ENCODE measurements around the gene CRYBB3.

Gene CRYBB3

GRCh38 chr22:25219948-25220442 is 20.3 kb downstream of the CRYBB3 start:
- Histone ChIP-seq H4K8ac (ENCODE audit: low read length) (no peak overlapping the region), H3K9ac (ENCODE audit: low read length) (no peak overlapping the region), H2BK15ac (ENCODE audit: low read depth, poor library complexity, severe bottlenecking) (no peak overlapping the region), H3K18ac (ENCODE audit: low read depth in 1 of 2, low read length in 2 of 2) (no peak overlapping the region), H3K4me3 (ENCODE audit: insufficient read depth in 1 of 2, low read depth in 1 of 2, low read length in 2 of 2) (no peak overlapping the region), H3K79me1 (replicated peaks; ENCODE audit: low read length, poor library complexity, severe bottlenecking) (no peaks in the 10 kb centered on the region), H3K27me3 (ENCODE audit: control insufficient read depth in 1 of 2, insufficient read depth in 1 of 2, low read length in 2 of 2) (peaks cover 24 to 58% of the 10 kb centered on the region in 2 experiments), H2AFZ (ENCODE audit: low read depth, low read length) (no peak overlapping the region), H2BK120ac (ENCODE audit: low read depth, low read length) (no peak overlapping the region), H4K91ac (ENCODE audit: low read length) (no peak overlapping the region), H3K14ac (ENCODE audit: low read length in 2 of 2) (no peak overlapping the region), H3K4me2 (ENCODE audit: low read length, poor library complexity, severe bottlenecking) (no peak overlapping the region), H3K9me3 (ENCODE audit: control insufficient read depth, low read length) (no peaks in the 10 kb centered on the region), H3K4ac (ENCODE audit: low read depth in 1 of 2, low read length in 2 of 2) (no peak overlapping the region), H3K27ac (ENCODE audit: low read length, poor library complexity, severe bottlenecking) (no peak overlapping the region), H3K23ac (ENCODE audit: low read length in 2 of 2) (no peak overlapping the region), H2BK12ac (ENCODE audit: low read length in 2 of 2) (no peak overlapping the region), H2AK5ac (ENCODE audit: low read length, severe bottlenecking) (no peak overlapping the region), H3K36me3 (ENCODE audit: control insufficient read depth in 1 of 2, insufficient read depth in 2 of 2, low read depth in 1 of 2, low read length in 2 of 2) (no peaks in the 10 kb centered on the region), H2BK5ac (ENCODE audit: low read depth, low read length, poor library complexity, severe bottlenecking) (no peak overlapping the region), H3K4me1 (ENCODE audit: control insufficient read depth, insufficient read depth, low read depth, low read length) (no peaks in the 10 kb centered on the region)
- WGBS, result 97% methylated on average over 3 of the region's 4 CpGs
- DNase-seq, result no peak

- H2AK5ac ChIP-seq (ENCODE audit: low read length, severe bottlenecking), result no peak overlapping the region
- H3K23ac ChIP-seq (ENCODE audit: low read length in 2 of 2), result no peak overlapping the region
- no peak overlapping the region for H2BK120ac ChIP-seq (ENCODE audit: low read depth, low read length)
- no peak overlapping the region for H3K4me3 ChIP-seq (ENCODE audit: insufficient read depth in 1 of 2, low read depth in 1 of 2, low read length in 2 of 2)
- H4K91ac ChIP-seq (ENCODE audit: low read length), result no peak overlapping the region
- no peaks in the 10 kb centered on the region for H3K79me1 ChIP-seq (replicated peaks; ENCODE audit: low read length, poor library complexity, severe bottlenecking)
- no peak for DNase-seq
- H2BK12ac ChIP-seq (ENCODE audit: low read length in 2 of 2), result no peak overlapping the region
- H3K27ac ChIP-seq (ENCODE audit: low read length, poor library complexity, severe bottlenecking), result no peak overlapping the region
- H3K4me2 ChIP-seq (ENCODE audit: low read length, poor library complexity, severe bottlenecking), result no peak overlapping the region
- no peaks in the 10 kb centered on the region for H3K4me1 ChIP-seq (ENCODE audit: control insufficient read depth, insufficient read depth, low read depth, low read length)
- H2BK5ac ChIP-seq (ENCODE audit: low read depth, low read length, poor library complexity, severe bottlenecking), result no peak overlapping the region
- no peak overlapping the region for H2BK15ac ChIP-seq (ENCODE audit: low read depth, poor library complexity, severe bottlenecking)
- H2AFZ ChIP-seq (ENCODE audit: low read depth, low read length), result no peak overlapping the region
- no peak overlapping the region for H3K14ac ChIP-seq (ENCODE audit: low read length in 2 of 2)
- H3K9me3 ChIP-seq (ENCODE audit: control insufficient read depth, low read length), result no peaks in the 10 kb centered on the region
- H3K36me3 ChIP-seq (ENCODE audit: control insufficient read depth in 1 of 2, insufficient read depth in 2 of 2, low read depth in 1 of 2, low read length in 2 of 2), result no peaks in the 10 kb centered on the region
- H3K4ac ChIP-seq (ENCODE audit: low read depth in 1 of 2, low read length in 2 of 2), result no peak overlapping the region
- H4K8ac ChIP-seq (ENCODE audit: low read length), result no peak overlapping the region
- WGBS, result 84% methylated on average over 8 of the region's 8 CpGs
- H3K9ac ChIP-seq (ENCODE audit: low read length), result no peak overlapping the region
- H3K18ac ChIP-seq (ENCODE audit: low read depth in 1 of 2, low read length in 2 of 2), result no peak overlapping the region
- peaks cover 34 to 70% of the 10 kb centered on the region in 2 experiments for H3K27me3 ChIP-seq (ENCODE audit: control insufficient read depth in 1 of 2, insufficient read depth in 1 of 2, low read length in 2 of 2)
Measured at GRCh38 chr22:25221790-25222189, 22.1 kb downstream of the CRYBB3 start.

GRCh38 chr22:25223269-25223850 is 23.7 kb downstream of the CRYBB3 start:
- H3K36me3 ChIP-seq (ENCODE audit: control insufficient read depth in 1 of 2, insufficient read depth in 2 of 2, low read depth in 1 of 2, low read length in 2 of 2), result no peaks in the 10 kb centered on the region
- no peak overlapping the region for H3K23ac ChIP-seq (ENCODE audit: low read length in 2 of 2)
- no peak overlapping the region for H3K14ac ChIP-seq (ENCODE audit: low read length in 2 of 2)
- no peaks in the 10 kb centered on the region for H3K4me1 ChIP-seq (ENCODE audit: control insufficient read depth, insufficient read depth, low read depth, low read length)
- H3K9ac ChIP-seq (ENCODE audit: low read length), result no peak overlapping the region
- no peak overlapping the region for H2BK120ac ChIP-seq (ENCODE audit: low read depth, low read length)
- no peak overlapping the region for H3K4me3 ChIP-seq (ENCODE audit: insufficient read depth in 1 of 2, low read depth in 1 of 2, low read length in 2 of 2)
- no peak overlapping the region for H2BK12ac ChIP-seq (ENCODE audit: low read length in 2 of 2)
- no peak overlapping the region for H2BK15ac ChIP-seq (ENCODE audit: low read depth, poor library complexity, severe bottlenecking)
- H3K27me3 ChIP-seq (ENCODE audit: control insufficient read depth in 1 of 2, insufficient read depth in 1 of 2, low read length in 2 of 2), result peaks cover 34 to 71% of the 10 kb centered on the region in 2 experiments
- WGBS, result 85% methylated on average over 9 of the region's 12 CpGs
- no peak overlapping the region for H2AK5ac ChIP-seq (ENCODE audit: low read length, severe bottlenecking)
- no peak overlapping the region for H3K18ac ChIP-seq (ENCODE audit: low read depth in 1 of 2, low read length in 2 of 2)
- H2BK5ac ChIP-seq (ENCODE audit: low read depth, low read length, poor library complexity, severe bottlenecking), result no peak overlapping the region
- H4K91ac ChIP-seq (ENCODE audit: low read length), result no peak overlapping the region
- no peaks in the 10 kb centered on the region for H3K9me3 ChIP-seq (ENCODE audit: control insufficient read depth, low read length)
- H2AFZ ChIP-seq (ENCODE audit: low read depth, low read length), result no peak overlapping the region
- no peak for DNase-seq
- H3K4me2 ChIP-seq (ENCODE audit: low read length, poor library complexity, severe bottlenecking), result no peak overlapping the region
- no peak overlapping the region for H4K8ac ChIP-seq (ENCODE audit: low read length)
- H3K79me1 ChIP-seq (replicated peaks; ENCODE audit: low read length, poor library complexity, severe bottlenecking), result no peaks in the 10 kb centered on the region
- no peak overlapping the region for H3K27ac ChIP-seq (ENCODE audit: low read length, poor library complexity, severe bottlenecking)
- H3K4ac ChIP-seq (ENCODE audit: low read depth in 1 of 2, low read length in 2 of 2), result no peak overlapping the region

GRCh38 chr22:25228822-25229221 is 29.2 kb downstream of the CRYBB3 start:
- H3K18ac ChIP-seq (ENCODE audit: low read depth in 1 of 2, low read length in 2 of 2), result no peak overlapping the region
- H3K9ac ChIP-seq (ENCODE audit: low read length), result no peak overlapping the region
- H2AFZ ChIP-seq (ENCODE audit: low read depth, low read length), result no peak overlapping the region
- no peak overlapping the region for H2BK120ac ChIP-seq (ENCODE audit: low read depth, low read length)
- H3K9me3 ChIP-seq (ENCODE audit: control insufficient read depth, low read length), result no peaks in the 10 kb centered on the region
- H3K4me3 ChIP-seq (ENCODE audit: insufficient read depth in 1 of 2, low read depth in 1 of 2, low read length in 2 of 2), result peak overlapping the region in 1 of 2 experiments; percentile 18
- no peak overlapping the region for H4K8ac ChIP-seq (ENCODE audit: low read length)
- H3K36me3 ChIP-seq (ENCODE audit: control insufficient read depth in 1 of 2, insufficient read depth in 2 of 2, low read depth in 1 of 2, low read length in 2 of 2), result no peaks in the 10 kb centered on the region
- H3K27me3 ChIP-seq (ENCODE audit: control insufficient read depth in 1 of 2, insufficient read depth in 1 of 2, low read length in 2 of 2), result peaks cover 10 to 37% of the 10 kb centered on the region in 2 experiments
- no peak overlapping the region for H3K4ac ChIP-seq (ENCODE audit: low read depth in 1 of 2, low read length in 2 of 2)
- no peak overlapping the region for H2BK5ac ChIP-seq (ENCODE audit: low read depth, low read length, poor library complexity, severe bottlenecking)
- H4K91ac ChIP-seq (ENCODE audit: low read length), result peak overlapping the region; percentile 50
- H3K4me2 ChIP-seq (ENCODE audit: low read length, poor library complexity, severe bottlenecking), result no peak overlapping the region
- H2AK5ac ChIP-seq (ENCODE audit: low read length, severe bottlenecking), result no peak overlapping the region
- H3K79me1 ChIP-seq (replicated peaks; ENCODE audit: low read length, poor library complexity, severe bottlenecking), result no peaks in the 10 kb centered on the region
- no peak overlapping the region for H3K27ac ChIP-seq (ENCODE audit: low read length, poor library complexity, severe bottlenecking)
- H3K23ac ChIP-seq (ENCODE audit: low read length in 2 of 2), result no peak overlapping the region
- no peak for DNase-seq
- H3K4me1 ChIP-seq (ENCODE audit: control insufficient read depth, insufficient read depth, low read depth, low read length), result no peaks in the 10 kb centered on the region
- no peak overlapping the region for H2BK12ac ChIP-seq (ENCODE audit: low read length in 2 of 2)
- H2BK15ac ChIP-seq (ENCODE audit: low read depth, poor library complexity, severe bottlenecking), result no peak overlapping the region
- 86% methylated on average over 10 of the region's 13 CpGs for WGBS
- H3K14ac ChIP-seq (ENCODE audit: low read length in 2 of 2), result peak overlapping the region in 1 of 2 experiments; percentile 78
